SK-N-SH treated with all-trans-retinoic acid at 6 μM for 48 hours (cell line): ENCODE measurements around the gene ARHGEF40.

Experiments used
- ATAC-seq: fragments of 200-7000 bp; cut with Tn5 transposase; 3 replicates; pipeline ENCODE4 v1.9.1; 2020; ENCODE audit warnings: mild to moderate bottlenecking, moderate library complexity
- ARNTL ChIP-seq: fragments of 450-650 bp; formaldehyde crosslinking; IDR thresholded peaks from 2 replicates; pipeline ENCODE4 v1.5.0; 2020; ENCODE audit warnings: low read depth, mild to moderate bottlenecking, moderate library complexity, borderline replicate concordance
- BACH2 ChIP-seq: fragments of 250-450 bp; sonication (Bioruptor Pico); IDR thresholded peaks from 2 replicates; pipeline ENCODE4 v1.9.0; 2021; ENCODE audit warnings: mild to moderate bottlenecking, borderline replicate concordance
- CSDC2 ChIP-seq: fragments of 250-450 bp; sonication (Bioruptor Pico); IDR thresholded peaks from 2 replicates; pipeline ENCODE4 v1.5.0; 2020; ENCODE audit warnings: mild to moderate bottlenecking, moderate library complexity
- ESRRG ChIP-seq: fragments of 250-450 bp; sonication (Bioruptor Pico); IDR thresholded peaks from 2 replicates; pipeline ENCODE4 v1.6.1; 2021; ENCODE audit warnings: mild to moderate bottlenecking
- GLIS3 ChIP-seq: fragments of 250-450 bp; sonication (Bioruptor Pico); IDR thresholded peaks from 2 replicates; pipeline ENCODE4 v1.5.0; 2020; ENCODE audit warnings: mild to moderate bottlenecking, moderate library complexity
- ISL1 ChIP-seq: fragments of 250-450 bp; sonication (Bioruptor Pico); IDR thresholded peaks from 2 replicates; pipeline ENCODE4 v2.1.2; 2022; ENCODE audit warnings: mild to moderate bottlenecking, moderate library complexity
- OSR1 ChIP-seq: fragments of 250-450 bp; sonication (Bioruptor Pico); IDR thresholded peaks from 2 replicates; pipeline ENCODE4 v1.8.0; 2022; ENCODE audit warnings: moderate library complexity, mild to moderate bottlenecking, inconsistent platforms
- POU6F1 ChIP-seq: fragments of 250-450 bp; sonication (Bioruptor Pico); IDR thresholded peaks from 2 replicates; pipeline ENCODE4 v1.8.0; 2021; ENCODE audit warnings: low read depth, mild to moderate bottlenecking, moderate library complexity, borderline replicate concordance
- PPARA ChIP-seq: fragments of 250-450 bp; sonication (Bioruptor Pico); IDR thresholded peaks from 2 replicates; pipeline ENCODE4 v1.5.0; 2020; ENCODE audit warnings: mild to moderate bottlenecking, borderline replicate concordance
- RARB ChIP-seq: fragments of 250-450 bp; sonication (Bioruptor Pico); IDR thresholded peaks from 2 replicates; pipeline ENCODE4 v1.8.0; 2021; ENCODE audit warnings: mild to moderate bottlenecking, moderate library complexity
- SNAI2 ChIP-seq: fragments of 250-450 bp; sonication (Bioruptor Pico); IDR thresholded peaks from 2 replicates; pipeline ENCODE4 v1.5.0; 2020; ENCODE audit warnings: mild to moderate bottlenecking, moderate library complexity
- TOX ChIP-seq: fragments of 250-450 bp; sonication (Bioruptor Pico); IDR thresholded peaks from 2 replicates; pipeline ENCODE4 v1.8.0; 2021; ENCODE audit warnings: mild to moderate bottlenecking, moderate library complexity, borderline replicate concordance
- TSHZ2 ChIP-seq: fragments of 250-450 bp; sonication (Bioruptor Pico); IDR thresholded peaks from 2 replicates; pipeline ENCODE4 v1.5.0; 2020; ENCODE audit warnings: mild to moderate bottlenecking, moderate library complexity
- ZC3H10 ChIP-seq: fragments of 250-450 bp; sonication (Bioruptor Pico); IDR thresholded peaks from 2 replicates; pipeline ENCODE4 v1.5.1; 2021; ENCODE audit warnings: mild to moderate bottlenecking, moderate library complexity
- ZFP3 ChIP-seq: fragments of 250-450 bp; sonication (Bioruptor Pico); IDR thresholded peaks from 2 replicates; pipeline ENCODE4 v1.5.0; 2020; ENCODE audit warnings: mild to moderate bottlenecking, moderate library complexity
- ZFP30 ChIP-seq: fragments of 450-650 bp; formaldehyde crosslinking; IDR thresholded peaks from 2 replicates; pipeline ENCODE4 v1.5.0; 2022; ENCODE audit warnings: mild to moderate bottlenecking, moderate library complexity
- ZNF70 ChIP-seq: fragments of 450-650 bp; formaldehyde crosslinking; IDR thresholded peaks from 2 replicates; pipeline ENCODE4 v1.5.0; 2020; ENCODE audit warnings: mild to moderate bottlenecking, moderate library complexity
- TF ChIP-seq, protein P1 (sequence below): fragments of 250-450 bp; sonication (Bioruptor Pico); IDR thresholded peaks from 2 replicates; pipeline ENCODE4 v1.5.1; 2020; ENCODE audit warnings: low read depth, mild to moderate bottlenecking, moderate library complexity

Gene ARHGEF40

GRCh38 chr14:21100931-21101330, 30.8 kb downstream of the ARHGEF40 start, which contains the start of gene TMEM253 (continued):
- TF ChIP-seq ZFP3: no peak
- TF ChIP-seq, protein P1, sequence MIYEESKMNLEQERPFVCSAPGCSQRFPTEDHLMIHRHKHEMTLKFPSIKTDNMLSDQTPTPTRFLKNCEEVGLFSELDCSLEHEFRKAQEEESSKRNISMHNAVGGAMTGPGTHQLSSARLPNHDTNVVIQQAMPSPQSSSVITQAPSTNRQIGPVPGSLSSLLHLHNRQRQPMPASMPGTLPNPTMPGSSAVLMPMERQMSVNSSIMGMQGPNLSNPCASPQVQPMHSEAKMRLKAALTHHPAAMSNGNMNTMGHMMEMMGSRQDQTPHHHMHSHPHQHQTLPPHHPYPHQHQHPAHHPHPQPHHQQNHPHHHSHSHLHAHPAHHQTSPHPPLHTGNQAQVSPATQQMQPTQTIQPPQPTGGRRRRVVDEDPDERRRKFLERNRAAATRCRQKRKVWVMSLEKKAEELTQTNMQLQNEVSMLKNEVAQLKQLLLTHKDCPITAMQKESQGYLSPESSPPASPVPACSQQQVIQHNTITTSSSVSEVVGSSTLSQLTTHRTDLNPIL (CRISPR knock-in tag): no peak
- TF ChIP-seq CSDC2 (CRISPR knock-in tag): no peak

DNA sequence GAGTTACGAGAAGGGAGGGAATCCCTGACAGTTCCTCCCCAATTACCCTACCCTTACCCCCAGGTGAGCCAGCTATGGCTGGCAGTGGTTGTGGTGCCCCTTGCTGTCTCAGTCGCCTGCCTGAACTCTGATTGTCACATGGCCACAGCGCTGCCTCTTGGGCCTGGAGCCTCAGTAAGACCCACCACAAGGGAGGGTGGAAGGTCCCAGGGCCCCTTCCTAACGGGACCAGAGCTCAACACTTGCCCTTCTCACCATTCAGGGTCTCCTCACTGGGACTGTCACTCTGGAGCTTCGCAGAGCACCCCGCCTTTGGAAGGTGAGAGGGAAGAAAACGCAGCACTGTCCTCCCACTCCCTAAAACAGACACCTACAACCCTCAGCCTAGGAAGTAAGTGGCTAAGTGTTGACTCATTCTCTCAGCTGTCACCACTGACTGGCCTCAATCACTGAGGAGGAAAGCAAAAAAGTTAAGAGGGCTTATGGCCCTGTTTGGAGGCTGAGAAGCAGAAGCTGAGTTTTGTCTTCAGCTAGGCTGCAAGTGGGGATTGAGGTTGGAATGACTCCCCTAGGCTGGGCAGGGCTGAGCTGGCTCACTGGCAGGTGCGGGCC, 31.8 kb downstream of the ARHGEF40 start:
- TF ChIP-seq ZC3H10 (CRISPR knock-in tag) (no peak), TSHZ2 (CRISPR knock-in tag) (no peak), ZFP30 (CRISPR knock-in tag) (no peak), SNAI2 (CRISPR knock-in tag) (no peak), BACH2 (no peak)
- ATAC-seq: no peak

- ATAC-seq: no peak
- no peak for TF ChIP-seq GLIS3 (CRISPR knock-in tag)
- TF ChIP-seq ISL1 (CRISPR knock-in tag): no peak
- TF ChIP-seq, protein P1 (CRISPR knock-in tag): no peak
- no peak for TF ChIP-seq TOX (CRISPR knock-in tag)
- TF ChIP-seq OSR1 (CRISPR knock-in tag): no peak
- TF ChIP-seq POU6F1 (CRISPR knock-in tag): no peak
- no peak for TF ChIP-seq CSDC2 (CRISPR knock-in tag)
- no peak for TF ChIP-seq TSHZ2 (CRISPR knock-in tag)
- no peak for TF ChIP-seq ARNTL (CRISPR knock-in tag)
- no peak for TF ChIP-seq RARB
- no peak for TF ChIP-seq ZNF70 (CRISPR knock-in tag)
- TF ChIP-seq ESRRG (CRISPR knock-in tag): no peak
- TF ChIP-seq SNAI2 (CRISPR knock-in tag): no peak
- no peak for TF ChIP-seq PPARA (CRISPR knock-in tag)
- TF ChIP-seq, all 23 proteins: peak for 0
These were observed 32.7 kb downstream of the ARHGEF40 start for GRCh38 chr14:21102521-21103410.
